SH-SY5Y (cell line): ENCODE measurements around the gene SLC17A4.

Source experiments
- GATA2 ChIP-seq: IDR thresholded peaks from 2 replicates; pipeline ENCODE4 v1.6.1; 2011; ENCODE audit warnings: mild to moderate bottlenecking, low read depth, low read length
- GATA3 ChIP-seq: IDR thresholded peaks from 2 replicates; pipeline ENCODE4 v1.6.1; 2011; ENCODE audit warnings: low read depth, mild to moderate bottlenecking, low read length, moderate library complexity

The SLC17A4 gene

DNA sequence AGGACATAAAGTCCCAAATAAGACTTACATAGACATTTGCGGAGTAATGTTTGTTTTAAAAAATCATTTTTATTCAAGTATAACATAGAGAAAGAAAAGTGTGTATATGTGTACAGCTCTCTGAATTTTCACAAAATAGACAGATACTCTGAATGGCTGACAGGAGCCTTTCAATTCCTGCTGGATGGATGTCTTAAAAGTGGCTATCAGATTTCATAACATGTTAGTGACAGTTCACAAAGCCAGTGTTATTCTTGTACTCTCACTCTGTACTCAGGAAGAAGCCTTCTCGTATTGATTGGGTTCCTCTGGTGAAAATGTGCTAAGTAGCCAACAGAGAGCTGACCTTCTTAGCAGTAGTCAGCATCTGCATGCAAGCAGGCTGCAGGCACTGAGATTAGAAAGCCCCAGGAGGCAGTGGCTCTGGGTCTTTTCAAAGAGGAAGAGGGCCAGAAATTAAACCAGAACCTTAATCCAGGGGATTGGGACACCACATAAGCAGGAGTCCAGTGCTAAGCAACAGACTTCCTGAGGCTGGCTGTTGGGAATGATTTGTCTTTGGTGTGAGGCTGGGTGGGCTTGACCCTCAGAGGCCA lies 19.7 kb downstream of the SLC17A4 start:
- no peak for TF ChIP-seq GATA2
- TF ChIP-seq GATA3 = no peak

DNA sequence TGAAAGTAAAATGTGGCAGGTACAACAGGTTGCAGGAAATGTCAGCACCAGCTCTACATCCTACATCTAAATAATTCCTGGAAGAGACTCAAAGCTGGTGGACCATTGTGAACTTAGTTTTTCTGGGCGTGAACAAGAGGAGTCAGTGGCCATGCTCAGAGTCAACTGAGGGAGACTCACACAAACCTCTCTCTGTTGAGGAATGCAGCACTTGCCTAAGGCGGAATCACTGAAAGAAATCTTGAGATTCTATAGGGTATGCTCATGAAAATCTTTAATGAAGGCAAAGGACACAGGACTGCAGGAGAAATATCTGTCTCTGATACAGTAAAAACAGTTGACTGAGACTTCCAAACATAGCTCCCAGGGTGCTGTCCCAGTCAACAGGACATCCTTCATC lies 22.5 kb downstream of the SLC17A4 start:
- no peak for TF ChIP-seq GATA2
- TF ChIP-seq GATA3 = no peak

DNA sequence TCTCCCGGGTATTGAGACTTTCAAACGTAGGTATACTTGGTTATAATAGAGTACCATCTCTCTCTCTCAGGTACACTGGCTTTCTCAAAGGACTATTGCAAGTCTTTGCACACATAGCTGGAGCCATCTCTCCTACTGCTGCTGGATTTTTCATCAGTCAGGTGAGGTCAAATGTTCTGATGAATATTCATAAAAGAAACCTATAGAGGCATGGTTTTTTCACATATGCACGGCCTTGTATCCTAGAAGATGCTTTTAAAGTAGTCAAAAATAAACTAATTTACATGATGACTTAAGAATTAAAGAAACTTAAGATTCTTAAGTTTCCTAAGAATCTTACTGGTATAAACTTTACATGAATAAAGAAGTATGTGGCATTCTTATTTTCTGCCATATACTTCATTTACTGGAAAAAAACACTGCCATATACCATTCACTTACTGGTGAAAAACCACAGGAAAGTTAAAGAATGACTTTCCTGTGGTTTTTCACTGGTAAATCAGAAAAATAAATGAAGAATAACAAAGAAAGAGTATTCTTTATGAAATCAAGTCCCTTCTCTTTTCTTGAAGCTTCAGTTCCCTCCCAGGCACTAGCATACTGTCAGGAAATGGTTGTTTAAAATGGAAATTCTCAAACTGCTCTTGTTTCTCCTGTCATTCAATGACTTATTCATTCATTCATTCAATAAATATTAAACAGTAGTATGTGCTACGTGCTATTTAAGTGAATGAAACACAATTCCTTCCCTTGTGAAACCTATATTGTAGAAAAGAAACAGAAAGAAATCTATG lies 23.5 kb downstream of the SLC17A4 start:
- TF ChIP-seq GATA2 = no peak
- no peak for TF ChIP-seq GATA3

DNA sequence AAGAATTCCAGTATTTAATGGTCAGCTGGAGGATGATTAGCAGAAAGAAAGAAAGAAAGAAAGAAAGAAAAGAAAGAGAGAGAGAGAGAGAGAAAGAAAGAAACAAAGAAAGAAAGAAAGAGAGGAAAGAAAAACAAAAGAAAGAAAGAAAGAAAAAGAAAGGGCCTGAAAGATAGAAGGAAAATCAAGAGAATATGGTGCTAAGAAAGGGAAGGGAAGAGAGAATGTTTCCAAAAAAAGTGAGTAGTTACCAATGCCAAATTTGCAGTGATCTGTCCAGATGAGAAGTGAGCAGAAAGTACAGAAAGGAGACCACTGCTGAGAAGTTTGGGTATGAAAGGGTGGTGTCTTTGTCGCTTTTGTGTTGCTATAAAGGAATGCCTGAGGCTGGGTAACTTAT lies 26.6 kb downstream of the SLC17A4 start:
- TF ChIP-seq GATA3 = no peak

DNA sequence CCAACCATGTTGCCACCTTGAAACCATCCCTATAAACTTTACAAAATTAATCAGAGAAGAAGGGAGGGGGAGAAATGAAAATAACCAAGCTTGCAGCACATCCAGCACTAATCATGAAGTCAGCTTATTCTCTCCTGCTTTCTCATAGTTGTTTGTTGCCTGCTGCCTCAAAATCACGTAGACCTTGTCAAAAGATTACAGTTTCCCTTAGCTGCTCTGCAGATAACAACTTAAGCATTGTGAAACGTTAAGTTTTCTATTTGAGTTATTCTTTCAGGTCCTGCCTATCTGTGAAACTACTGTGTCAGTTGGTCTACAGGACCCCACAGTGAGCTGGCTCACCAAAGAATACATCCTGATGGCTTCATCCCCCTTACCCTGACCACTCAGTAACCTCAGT lies 32.9 kb downstream of the SLC17A4 start:
- TF ChIP-seq GATA3 (no peak), GATA2 (no peak)

DNA sequence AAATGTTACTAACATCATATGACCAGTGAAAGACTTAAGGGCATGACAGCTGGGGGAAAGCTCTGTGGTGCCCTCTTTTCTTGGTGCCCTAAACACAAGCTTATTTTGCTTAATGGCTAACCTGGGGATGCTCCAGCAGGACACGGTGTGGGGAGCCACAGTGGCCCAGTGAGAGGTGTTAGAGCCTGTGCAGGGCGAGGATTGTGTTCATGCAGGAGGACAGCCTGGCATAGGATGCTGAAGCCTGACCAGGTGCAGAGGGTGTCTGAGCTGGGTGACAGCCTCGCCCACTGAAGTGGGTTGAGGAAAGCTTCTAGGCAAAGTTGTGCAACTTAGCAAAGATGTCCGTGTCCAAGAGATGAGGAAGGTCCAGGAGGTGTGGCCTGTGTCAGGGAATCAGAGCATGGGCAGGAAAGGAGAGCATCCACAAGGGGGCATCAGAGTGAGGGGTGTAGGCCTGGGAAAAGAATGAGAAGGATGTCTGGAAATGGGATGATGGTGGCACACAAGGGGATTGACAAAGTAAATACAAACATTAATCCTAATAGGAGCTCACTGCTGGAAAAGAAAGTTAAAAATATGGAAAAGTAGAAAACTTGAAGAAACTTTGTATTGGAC lies 33.9 kb downstream of the SLC17A4 start:
- no peak for TF ChIP-seq GATA3

DNA sequence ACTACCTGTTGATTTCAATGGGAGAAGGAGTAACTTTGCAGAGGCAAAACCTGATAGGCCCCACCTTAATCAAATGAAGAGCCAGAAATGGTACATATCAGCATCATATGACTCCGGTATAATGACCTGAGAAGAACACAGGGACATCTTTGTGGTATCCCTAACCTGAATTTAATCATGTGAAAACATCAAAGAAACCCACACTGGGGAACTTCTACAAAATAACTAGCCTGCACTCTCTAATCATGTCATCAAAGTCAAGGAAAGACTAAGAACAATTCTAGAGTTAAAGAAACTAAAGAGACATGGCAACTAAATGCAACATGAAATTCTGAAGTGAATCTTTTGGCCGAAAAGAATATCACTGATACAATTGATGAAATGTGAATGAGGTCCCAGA lies 34.9 kb downstream of the SLC17A4 start:
- no peak for TF ChIP-seq GATA2
- TF ChIP-seq GATA3 = no peak

DNA sequence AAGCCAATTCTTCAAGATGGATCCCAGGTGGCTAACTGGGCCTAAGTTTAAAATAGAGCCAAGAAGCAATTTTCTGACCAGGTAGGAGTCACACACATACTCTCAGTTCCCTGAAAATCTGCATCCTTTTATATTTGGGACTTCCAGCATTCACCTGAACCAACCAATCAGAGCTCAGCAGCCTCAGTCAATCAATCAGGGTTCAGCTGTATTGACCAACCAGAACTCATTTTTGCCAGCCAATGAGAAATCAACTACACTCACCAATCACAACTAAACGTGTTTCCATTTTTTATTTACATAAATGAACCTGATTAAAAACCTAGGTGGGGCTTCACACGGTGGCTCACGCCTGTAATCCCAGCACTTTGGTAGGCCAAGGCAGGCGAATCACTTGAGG lies 37.5 kb downstream of the SLC17A4 start:
- TF ChIP-seq GATA2 = no peak
- TF ChIP-seq GATA3 = no peak

DNA sequence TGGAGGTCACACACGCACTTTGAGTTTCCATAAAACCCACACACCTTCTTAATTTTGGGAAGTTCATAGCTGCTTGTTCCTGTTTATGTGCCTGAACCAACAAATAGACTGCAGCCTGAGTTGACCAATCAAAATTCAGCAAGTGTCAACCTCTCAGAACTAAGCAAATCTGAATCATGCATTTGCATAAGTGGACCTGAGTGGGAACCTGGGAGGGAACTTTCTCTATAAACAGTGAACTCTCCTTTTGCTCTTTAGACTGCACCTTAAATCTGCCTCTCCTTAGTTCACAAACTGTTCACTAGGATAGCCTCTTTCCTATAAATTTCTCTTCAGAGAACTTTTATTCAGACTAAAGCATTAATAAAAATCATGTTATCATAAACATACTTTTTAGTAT lies 39.4 kb downstream of the SLC17A4 start:
- TF ChIP-seq GATA2 (no peak), GATA3 (no peak)

DNA sequence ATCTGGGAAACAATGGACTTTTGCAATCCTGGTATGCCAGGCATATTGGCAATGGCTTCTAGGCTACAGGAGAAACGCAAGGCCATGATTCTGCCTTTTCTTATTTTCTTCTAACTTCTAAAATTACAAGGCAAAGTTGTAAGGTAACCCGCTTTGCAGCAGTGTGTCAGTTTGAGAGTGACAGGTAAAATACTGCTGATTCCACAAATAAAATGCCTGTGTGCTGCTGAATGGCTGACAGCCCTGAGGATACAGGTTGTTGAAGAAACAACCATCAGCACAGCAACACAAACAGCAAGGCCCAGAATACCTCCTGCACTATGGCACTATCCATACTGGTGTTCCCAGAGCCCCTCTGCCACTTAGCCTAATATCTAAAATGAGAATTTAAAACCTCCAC lies 40.2 kb downstream of the SLC17A4 start:
- TF ChIP-seq GATA3 (no peak), GATA2 (no peak)

DNA sequence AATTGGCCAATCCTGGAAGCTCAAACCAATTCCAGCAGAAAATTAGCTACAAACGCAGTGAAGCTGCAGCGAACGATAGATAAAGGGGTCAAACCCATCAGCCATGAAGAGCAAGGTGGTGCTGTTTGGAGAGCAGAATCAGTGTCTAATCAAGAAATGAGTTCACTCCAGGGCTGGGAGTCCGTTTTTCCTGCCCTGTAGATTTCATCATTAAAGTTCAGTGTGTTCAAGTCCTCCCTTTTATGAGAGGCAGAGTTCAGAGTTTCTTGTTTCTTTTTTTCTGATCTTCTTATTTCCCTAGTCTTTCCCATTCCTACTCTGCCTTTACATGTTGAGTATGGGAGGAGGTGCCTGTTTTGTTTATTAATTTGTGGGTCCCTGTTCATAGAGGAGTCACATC lies 46.9 kb downstream of the SLC17A4 start:
- TF ChIP-seq GATA2 (no peak), GATA3 (no peak)

DNA sequence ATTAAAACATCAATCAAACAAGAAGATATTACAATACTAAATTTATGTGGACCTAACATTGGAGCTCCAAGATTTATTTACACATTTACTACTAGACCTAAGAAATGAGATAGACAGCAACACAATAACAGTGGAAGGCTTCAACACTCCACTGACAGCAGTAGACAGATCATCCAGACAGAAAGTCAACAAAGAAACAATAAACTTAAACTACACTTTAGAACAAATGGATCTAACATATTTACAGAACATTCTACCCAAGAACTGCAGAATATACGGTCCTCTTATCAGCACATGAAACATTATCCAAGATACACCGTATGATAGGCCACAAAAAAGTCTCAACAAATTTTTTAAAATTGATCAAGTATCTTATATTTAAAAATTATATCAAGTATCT lies 50.3 kb downstream of the SLC17A4 start:
- TF ChIP-seq GATA3 (no peak), GATA2 (no peak)

DNA sequence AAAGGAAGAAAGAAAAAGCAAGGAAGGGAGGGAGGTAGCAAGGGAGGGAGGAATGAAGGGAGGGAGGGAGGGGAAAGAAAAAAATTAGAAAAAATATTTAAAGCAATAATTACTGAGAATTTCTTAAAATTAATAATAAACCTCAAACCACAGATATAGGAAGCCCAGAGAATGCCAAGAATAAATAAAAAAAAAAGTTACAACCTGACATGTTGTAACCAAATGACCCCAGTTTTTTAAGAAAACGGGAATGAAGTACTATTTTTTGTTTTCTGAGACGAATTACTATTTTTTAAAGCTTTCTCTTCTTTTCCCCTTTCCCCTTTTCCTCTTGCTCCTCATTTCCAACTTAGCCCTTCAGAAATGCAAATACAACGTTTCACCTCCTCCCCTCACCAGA lies 60.7 kb downstream of the SLC17A4 start:
- TF ChIP-seq GATA2 (no peak), GATA3 (no peak)

DNA sequence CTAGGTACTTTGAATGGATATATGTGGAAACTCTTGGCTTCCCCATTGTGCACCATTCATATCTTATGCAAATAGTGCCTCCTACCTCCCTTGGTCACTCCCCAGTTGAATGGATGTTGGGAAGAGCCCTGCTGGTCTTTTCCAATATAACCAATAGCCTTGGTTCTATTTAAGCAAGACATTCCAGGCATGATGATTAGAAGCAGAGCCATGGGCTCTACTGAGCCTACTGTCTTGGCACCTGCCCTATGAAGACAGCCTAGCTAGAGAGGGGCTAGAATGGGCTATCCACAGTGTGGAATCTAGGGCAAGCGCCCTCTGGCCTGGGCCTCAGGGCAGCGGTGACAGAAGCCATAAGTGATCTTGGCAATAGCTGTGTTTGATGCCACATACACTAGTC lies 61.7 kb downstream of the SLC17A4 start:
- TF ChIP-seq GATA2 (no peak), GATA3 (no peak)

DNA sequence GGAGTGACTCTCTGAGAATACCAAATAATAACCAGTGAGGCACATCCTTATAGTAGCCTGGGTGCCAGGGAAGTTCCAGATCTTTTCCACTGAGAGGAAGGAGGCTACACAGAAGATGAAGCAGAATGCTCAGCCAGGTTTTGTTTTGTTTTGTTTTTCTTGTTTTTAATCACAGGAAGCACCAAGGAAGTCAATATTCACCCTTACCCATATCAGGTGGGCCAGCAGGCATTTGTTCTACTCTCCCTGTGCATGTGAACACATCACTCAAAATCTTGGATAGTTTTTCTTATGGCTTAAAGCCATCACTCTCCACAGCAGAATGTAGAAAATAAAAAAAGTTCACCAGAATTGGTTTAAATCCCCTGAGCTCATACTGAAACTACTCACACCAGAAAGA lies 66.8 kb downstream of the SLC17A4 start:
- TF ChIP-seq GATA2 = no peak
- TF ChIP-seq GATA3 = no peak
